ENCODE results near the gene INO80E. TPM values are rescaled to one million over a fixed set of nuclear protein-coding genes. Genes with fewer than 3 reads are reported as not detected.

The INO80E gene
- total RNA-seq, 3 donors from 2014 or later (not counting 1 experiment from before 2014, with no cell fraction given), result 75.0 to 107 (median 99.5) TPM

GRCh38 chr16:30052671-30053372 is 56.8 kb downstream of the INO80E start:
- Histone ChIP-seq H3K9me3 (ENCODE audit: control insufficient read depth, insufficient read depth, low read length) (no peaks in the 10 kb centered on the region), H3K4me3 (ENCODE audit: low read length) (peak overlapping the region; percentile 46), H3K4me1 (ENCODE audit: control insufficient read depth, insufficient read depth, low read length) (peaks cover 14% of the 10 kb centered on the region), H3K27me3 (ENCODE audit: control insufficient read depth, insufficient read depth, low read length) (no peaks in the 10 kb centered on the region), H3K36me3 (ENCODE audit: control insufficient read depth, insufficient read depth, low read length) (no peaks in the 10 kb centered on the region), H3K27ac (ENCODE audit: low read length) (no peak overlapping the region)
- intact Hi-C loops (cut with micrococcal nuclease), result no loop called here
- 0% methylated on average over 55 of the region's 58 CpGs for WGBS (ENCODE audit: insufficient coverage)
- H3K4me1 Mint-ChIP-seq, result peaks cover 0 to 22% of the 10 kb centered on the region in 2 donors
- TF ChIP-seq, protein P1, sequence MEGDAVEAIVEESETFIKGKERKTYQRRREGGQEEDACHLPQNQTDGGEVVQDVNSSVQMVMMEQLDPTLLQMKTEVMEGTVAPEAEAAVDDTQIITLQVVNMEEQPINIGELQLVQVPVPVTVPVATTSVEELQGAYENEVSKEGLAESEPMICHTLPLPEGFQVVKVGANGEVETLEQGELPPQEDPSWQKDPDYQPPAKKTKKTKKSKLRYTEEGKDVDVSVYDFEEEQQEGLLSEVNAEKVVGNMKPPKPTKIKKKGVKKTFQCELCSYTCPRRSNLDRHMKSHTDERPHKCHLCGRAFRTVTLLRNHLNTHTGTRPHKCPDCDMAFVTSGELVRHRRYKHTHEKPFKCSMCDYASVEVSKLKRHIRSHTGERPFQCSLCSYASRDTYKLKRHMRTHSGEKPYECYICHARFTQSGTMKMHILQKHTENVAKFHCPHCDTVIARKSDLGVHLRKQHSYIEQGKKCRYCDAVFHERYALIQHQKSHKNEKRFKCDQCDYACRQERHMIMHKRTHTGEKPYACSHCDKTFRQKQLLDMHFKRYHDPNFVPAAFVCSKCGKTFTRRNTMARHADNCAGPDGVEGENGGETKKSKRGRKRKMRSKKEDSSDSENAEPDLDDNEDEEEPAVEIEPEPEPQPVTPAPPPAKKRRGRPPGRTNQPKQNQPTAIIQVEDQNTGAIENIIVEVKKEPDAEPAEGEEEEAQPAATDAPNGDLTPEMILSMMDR (IDR thresholded peaks at IDR 0.05), result no peak
- peak overlapping the region; percentile 58 to 89 for H3K27ac Mint-ChIP-seq
- peak; percentile 80 to 90 (median 89) for ATAC-seq
- H3K4me3 Mint-ChIP-seq, result peak overlapping the region; percentile 88
- H3K9me3 Mint-ChIP-seq, result no peaks in the 10 kb centered on the region
- H3K36me3 Mint-ChIP-seq, result no peaks in the 10 kb centered on the region
- no peaks in the 10 kb centered on the region for H3K27me3 Mint-ChIP-seq (ENCODE audit: low read depth in 2 of 2)
- peak; percentile 86 to 93 for DNase-seq

GRCh38 chr16:30053376-30054015 is 57.5 kb downstream of the INO80E start:
- peaks cover 14% of the 10 kb centered on the region for H3K4me1 ChIP-seq (ENCODE audit: control insufficient read depth, insufficient read depth, low read length)
- TF ChIP-seq, protein P1 (IDR thresholded peaks at IDR 0.05), result no peak
- no peaks in the 10 kb centered on the region for H3K36me3 Mint-ChIP-seq
- no peaks in the 10 kb centered on the region for H3K27me3 Mint-ChIP-seq (ENCODE audit: low read depth in 2 of 2)
- peaks cover 0 to 22% of the 10 kb centered on the region in 2 donors for H3K4me1 Mint-ChIP-seq
- 13% methylated on average over 19 of the region's 19 CpGs for WGBS (ENCODE audit: insufficient coverage)
- peak overlapping the region; percentile 46 for H3K4me3 ChIP-seq (ENCODE audit: low read length)
- peak overlapping the region; percentile 88 for H3K4me3 Mint-ChIP-seq
- H3K27ac ChIP-seq (ENCODE audit: low read length), result no peak overlapping the region
- no peaks in the 10 kb centered on the region for H3K27me3 ChIP-seq (ENCODE audit: control insufficient read depth, insufficient read depth, low read length)
- H3K9me3 Mint-ChIP-seq, result no peaks in the 10 kb centered on the region
- DNase-seq (no peak), ATAC-seq (peak; percentile 17 to 22 (median 21))
- intact Hi-C loops (cut with micrococcal nuclease), result no loop called here
- peak overlapping the region; percentile 58 to 89 for H3K27ac Mint-ChIP-seq
- no peaks in the 10 kb centered on the region for H3K9me3 ChIP-seq (ENCODE audit: control insufficient read depth, insufficient read depth, low read length)
- no peaks in the 10 kb centered on the region for H3K36me3 ChIP-seq (ENCODE audit: control insufficient read depth, insufficient read depth, low read length)

DNA sequence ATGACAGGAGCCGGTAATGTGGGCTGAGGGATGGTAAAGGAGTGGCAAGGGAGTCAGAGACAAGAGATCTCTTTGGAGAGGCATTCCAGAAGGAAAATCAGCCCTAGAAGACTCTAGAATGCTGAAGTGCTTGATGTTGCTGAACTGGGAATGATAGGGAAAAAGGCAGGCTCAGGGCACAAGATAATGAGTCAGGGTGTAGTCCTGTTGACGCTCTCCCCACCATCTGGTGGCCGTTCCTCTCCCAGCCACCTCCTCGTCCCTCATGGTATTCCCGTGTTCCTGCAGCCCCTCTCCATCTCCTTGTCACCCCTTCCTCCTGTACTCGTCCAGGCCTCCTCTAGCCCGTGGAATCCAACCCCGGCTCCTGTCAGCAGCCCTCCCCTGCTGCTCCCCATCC is 58.4 kb downstream of the INO80E start:
- no peak overlapping the region for H3K4me3 ChIP-seq (ENCODE audit: low read length)
- Mint-ChIP-seq H3K4me3 (peak overlapping the region; percentile 51), H3K36me3 (no peaks in the 10 kb centered on the region), H3K9me3 (no peaks in the 10 kb centered on the region), H3K27me3 (ENCODE audit: low read depth in 2 of 2) (no peaks in the 10 kb centered on the region), H3K27ac (no peak overlapping the region), H3K4me1 (peaks cover 0 to 22% of the 10 kb centered on the region in 2 donors)
- intact Hi-C loops (cut with micrococcal nuclease), result no loop called here
- H3K36me3 ChIP-seq (ENCODE audit: control insufficient read depth, insufficient read depth, low read length), result no peaks in the 10 kb centered on the region
- peaks cover 14% of the 10 kb centered on the region for H3K4me1 ChIP-seq (ENCODE audit: control insufficient read depth, insufficient read depth, low read length)
- TF ChIP-seq, protein P1 (IDR thresholded peaks at IDR 0.05), result no peak
- 90% methylated on average over 8 of the region's 8 CpGs for WGBS (ENCODE audit: insufficient coverage)
- H3K27me3 ChIP-seq (ENCODE audit: control insufficient read depth, insufficient read depth, low read length), result no peaks in the 10 kb centered on the region
- no peak for ATAC-seq
- no peak for DNase-seq
- H3K9me3 ChIP-seq (ENCODE audit: control insufficient read depth, insufficient read depth, low read length), result no peaks in the 10 kb centered on the region
- no peak overlapping the region for H3K27ac ChIP-seq (ENCODE audit: low read length)
